HG02588 (cell line): ENCODE results near the gene ETV2.
A peak's percentile ranks its signal among the peaks of the same experiment; 100 is the strongest.
"Not testable (repeated sequence)": the region's sequence is repeated elsewhere in the genome, so short reads cannot be mapped to it uniquely, and the experiment has no call there.

Experiments used
- ATAC-seq: cut with Tn5 transposase; IDR thresholded peaks from one replicate; pipeline ENCODE4 v1.9.1; 2021; ENCODE audit warnings: mild to moderate bottlenecking, moderate library complexity; ENCODE audit not compliant: unreplicated experiment

Gene ETV2

GRCh38 chr19:35655600-35655999 is 14.1 kb downstream of the ETV2 start:
- no peak for ATAC-seq

GRCh38 chr19:35656700-35657099 is 15.2 kb downstream of the ETV2 start:
- no peak for ATAC-seq

DNA sequence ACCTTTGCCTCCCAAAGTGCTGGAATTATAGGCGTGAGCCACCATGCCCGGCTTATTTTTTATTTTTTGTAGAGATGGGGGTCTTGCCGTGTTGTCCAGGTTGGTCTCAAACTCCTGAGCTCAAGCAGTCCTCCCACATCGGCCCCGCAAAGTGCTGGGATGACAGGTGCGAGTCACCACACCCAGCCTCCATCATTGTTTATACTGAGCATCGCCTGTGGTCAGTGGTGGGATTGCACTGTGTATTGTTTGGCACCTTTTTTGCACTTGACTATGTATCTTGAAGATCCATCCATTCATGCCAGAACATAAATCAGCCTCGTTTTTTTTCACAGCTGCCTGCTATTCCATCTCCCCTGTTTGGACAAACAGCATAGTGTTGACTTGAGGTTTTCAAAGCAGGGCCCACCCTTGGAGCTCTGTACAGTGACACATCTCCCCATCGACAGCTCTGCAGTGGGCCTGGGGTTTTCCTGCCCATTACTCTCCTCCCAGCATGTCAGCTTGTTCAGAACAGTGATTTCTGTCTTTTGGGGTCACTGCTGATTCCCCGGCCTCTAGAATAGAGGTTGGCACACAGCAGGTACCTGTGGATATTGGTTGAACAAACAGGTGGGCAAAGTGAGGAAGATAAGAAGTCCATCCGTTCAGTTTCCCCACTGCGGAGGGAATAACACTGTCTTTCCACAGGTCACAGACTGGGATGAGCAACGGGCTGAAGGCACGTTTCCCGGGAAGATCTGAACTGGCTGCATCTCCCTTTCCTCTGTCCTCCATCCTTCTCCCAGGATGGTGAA is 16.6 kb downstream of the ETV2 start:
- ATAC-seq: no peak

GRCh38 chr19:35661995-35662340 is 20.4 kb downstream of the ETV2 start:
- no peak for ATAC-seq

DNA sequence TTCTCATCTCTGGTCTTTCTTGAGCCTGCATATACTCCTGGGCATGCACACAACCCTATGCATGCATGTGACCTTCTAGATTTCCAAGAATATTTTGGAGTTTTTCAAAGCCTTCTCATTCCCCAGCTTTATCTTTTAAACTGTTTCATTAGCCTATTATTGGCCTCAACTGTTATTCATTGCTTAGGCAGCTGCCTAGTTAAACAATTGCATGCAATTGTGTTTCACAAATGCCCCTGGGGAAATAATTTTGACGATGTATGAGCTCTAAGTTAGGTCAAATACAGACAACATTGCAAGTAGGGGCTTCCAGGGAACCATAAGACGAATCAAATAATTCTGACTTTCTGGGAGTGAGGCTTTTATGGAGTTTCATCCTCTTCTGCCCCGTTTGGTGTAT is 22.4 kb downstream of the ETV2 start:
- no peak for ATAC-seq

GRCh38 chr19:35665157-35665556 is 23.6 kb downstream of the ETV2 start:
- ATAC-seq: no peak

- ATAC-seq: no peak
Measured at GRCh38 chr19:35665604-35666003, 24.1 kb downstream of the ETV2 start.

DNA sequence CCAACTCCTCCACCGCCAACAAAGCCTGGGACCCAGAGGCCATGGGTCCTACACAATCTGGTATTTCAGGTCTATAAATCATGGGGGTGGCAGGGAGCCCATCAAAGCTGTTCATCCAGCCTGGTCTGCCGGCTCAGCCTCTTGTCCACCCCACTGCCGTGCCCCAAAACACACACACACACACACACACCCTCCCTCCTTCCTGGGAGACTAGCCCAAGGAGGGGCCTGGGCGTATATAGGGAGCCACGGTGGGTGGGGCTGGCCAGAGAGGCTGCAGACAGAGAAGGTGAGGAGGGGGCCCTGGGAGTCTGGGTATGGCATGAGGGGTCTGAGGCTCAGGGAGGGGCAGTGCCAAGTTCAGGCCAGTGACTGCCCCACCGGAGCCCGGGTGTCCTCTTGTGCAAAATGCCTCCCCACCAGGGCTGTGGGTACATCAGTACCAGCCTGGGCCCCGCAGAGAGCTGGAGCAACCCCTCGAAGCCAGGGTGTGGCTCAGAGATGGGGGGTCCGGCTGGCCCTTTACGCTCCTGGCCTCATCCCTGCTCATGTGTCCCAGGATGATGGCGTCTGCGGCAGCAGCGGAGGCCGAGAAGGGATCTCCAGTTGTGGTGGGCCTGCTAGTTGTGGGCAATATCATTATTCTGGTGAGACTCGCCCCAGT is 24.8 kb downstream of the ETV2 start, which contains the start of gene UPK1A:
TSS of gene UPK1A (plus strand) at position 267 of the 663 bp plus-strand sequence. CDS start at position 563, 296 bp downstream.
- ATAC-seq: no peak

GRCh38 chr19:35669566-35669965 is 28.0 kb downstream of the ETV2 start:
- no peak for ATAC-seq

DNA sequence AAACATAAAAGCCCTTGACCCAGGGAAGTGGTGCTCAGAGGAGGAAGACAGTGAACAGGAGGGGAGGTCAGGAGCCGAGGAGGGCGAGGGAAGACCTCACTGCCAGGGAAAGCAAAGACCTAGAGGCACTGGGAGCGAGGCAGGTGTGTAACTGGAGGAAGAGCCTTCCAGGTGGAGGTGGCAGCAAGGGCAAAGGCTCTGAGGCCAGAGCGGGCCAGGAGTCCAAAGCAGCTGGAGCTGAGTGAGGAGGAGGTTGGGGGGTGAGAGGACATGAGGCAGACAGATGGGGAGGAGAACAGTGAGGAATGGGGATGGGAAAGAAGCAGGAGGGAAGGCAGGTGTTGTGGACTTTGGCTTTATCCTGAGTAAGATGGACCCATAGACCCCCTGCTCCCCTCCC is 28.4 kb downstream of the ETV2 start:
- ATAC-seq: no peak

- ATAC-seq: no peak
Measured at GRCh38 chr19:35670686-35671085, 29.1 kb downstream of the ETV2 start.

DNA sequence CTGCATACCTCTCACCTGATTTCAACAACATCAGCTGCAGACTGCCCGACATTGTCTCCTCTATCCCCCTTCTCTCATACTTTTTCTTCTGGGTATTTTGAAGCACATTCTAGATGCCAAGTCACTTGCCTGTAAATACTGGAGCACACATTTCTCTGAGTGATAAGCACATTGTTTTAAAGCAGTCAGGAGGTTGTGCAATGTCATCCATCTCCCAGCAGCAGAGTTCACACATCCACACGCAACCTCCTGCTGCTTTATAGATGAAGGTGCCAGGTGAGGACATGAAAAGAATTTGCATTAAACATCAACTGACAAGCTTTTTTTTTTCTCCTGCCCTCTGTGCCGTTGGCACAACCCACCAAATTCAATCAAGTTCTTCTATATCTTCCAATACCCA is 30.3 kb downstream of the ETV2 start:
- ATAC-seq: no peak

GRCh38 chr19:35673121-35673804 is 31.7 kb downstream of the ETV2 start:
- peak; percentile 58 for ATAC-seq

DNA sequence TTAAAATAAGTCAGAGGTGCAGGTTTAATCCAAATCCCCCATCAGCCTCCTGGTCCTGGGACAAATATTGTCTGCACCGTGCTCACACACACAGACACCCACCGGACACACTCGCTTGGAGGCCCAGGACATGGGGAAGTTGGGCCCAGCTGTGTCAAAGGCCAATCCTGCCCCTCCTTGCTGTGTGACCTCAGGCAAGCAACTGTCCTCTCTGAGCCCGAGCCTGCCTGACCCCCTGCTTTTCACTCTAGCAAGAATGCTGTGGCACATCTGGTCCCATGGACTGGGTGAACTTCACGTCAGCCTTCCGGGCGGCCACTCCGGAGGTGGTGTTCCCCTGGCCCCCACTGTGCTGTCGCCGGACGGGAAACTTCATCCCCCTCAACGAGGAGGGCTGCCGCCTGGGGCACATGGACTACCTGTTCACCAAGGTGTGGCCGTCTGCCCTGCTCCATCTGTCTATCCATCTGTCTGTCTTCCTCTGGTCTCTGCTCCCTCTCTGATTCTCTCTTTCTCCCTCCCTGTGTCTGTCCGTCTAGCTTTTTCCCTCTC is 34.1 kb downstream of the ETV2 start:
- no peak for ATAC-seq

DNA sequence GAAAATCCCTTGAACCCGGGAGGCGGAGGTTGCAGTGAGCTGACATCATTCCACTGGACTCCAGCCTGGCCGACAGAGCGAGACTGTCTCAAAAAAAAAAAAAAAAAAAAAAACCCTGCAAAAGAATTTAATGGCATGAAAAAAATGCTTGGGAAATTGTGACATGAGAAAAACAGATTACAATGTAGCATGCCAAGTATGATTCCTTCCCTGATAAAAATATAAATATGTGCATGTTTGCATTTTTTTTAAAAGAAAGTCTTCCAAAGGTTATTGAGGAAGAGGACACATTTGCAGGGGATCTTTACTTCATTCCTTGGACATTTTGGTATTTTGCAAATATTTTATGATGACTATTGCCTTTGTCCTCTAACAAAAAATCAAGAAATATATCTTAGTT is 48.3 kb downstream of the ETV2 start:
- ATAC-seq: no peak

DNA sequence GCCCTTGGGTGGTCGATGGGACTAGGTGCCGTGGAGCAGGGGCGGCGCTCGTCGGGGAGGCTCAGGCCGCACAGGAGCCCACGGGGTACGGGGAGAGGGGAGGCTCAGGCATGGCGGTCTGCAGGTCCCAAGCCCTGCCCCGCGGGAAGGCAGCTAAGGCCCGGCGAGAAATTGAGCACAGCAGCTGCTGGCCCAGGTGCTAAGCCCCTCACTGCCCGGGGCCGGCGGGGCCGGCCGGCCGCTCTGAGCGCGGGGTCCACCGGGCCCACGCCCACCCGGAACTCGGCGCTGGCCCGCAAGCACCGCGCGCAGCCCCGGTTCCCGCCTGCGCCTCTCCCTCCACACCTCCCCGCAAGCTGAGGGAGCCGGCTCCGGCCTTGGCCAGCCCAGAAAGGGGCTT is 49.6 kb downstream of the ETV2 start:
- ATAC-seq: not testable (repeated sequence)

DNA sequence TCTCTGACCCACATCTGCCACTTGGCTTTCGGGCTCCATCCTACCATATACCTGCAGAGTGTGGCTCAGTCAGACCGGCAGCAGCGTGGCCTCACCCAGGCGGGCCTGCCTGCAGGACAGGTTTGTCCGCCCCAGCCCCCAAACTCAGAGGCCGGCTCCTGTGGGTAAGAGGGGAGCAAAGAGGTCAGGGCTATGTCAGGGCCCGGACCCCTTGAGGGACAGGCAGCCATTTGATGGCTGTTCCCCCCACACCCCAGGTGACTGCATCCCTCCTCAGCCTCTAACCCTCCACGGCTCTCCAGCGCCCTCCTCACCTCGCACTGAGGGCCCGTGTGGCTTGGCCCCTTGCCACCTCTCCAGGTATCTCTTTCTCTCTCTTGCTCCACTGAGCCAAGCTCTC is 50.5 kb downstream of the ETV2 start:
- no peak for ATAC-seq

GRCh38 chr19:35693422-35693821 is 51.9 kb downstream of the ETV2 start:
- ATAC-seq: no peak

DNA sequence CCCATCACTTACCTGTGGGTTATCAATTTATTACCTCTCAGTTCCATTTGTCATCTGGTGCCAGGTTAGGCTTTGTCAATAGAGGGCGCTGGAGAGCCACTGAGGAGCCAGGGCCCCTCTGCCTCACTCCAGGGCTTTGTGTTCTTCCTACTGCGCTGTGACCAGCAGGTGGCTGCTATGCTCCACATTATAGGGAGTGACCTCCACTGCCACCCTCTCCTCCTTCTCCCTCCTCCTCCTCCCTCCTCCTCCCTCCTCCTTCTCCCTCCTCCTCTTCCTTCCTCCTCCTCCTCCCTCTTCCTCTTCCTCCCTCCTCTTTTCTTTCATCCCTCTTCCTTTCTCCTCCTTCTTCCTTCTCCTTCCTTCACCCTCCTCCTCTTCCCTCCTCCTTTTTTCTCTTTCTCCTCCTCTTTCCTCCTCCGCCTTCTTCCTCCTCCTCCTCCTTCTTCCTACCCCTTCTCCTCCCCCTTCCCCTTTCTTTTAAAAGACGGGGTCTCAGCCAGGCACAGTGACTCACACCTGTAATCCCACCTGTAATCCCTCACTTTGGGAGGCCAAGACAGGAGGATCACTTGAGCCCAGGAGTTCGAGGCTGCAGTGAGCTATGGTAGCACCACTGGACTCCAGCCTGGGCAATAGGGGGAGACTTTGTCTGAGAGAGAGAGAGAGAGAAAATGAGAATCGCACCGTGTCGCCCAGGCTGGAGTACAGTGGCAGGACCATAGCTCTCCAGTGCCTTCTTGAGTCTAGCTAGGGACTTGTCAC is 52.5 kb downstream of the ETV2 start:
- ATAC-seq: peak; percentile 85
